Measurements from ENCODE around the gene TMEM242.

TMEM242 gene

DNA sequence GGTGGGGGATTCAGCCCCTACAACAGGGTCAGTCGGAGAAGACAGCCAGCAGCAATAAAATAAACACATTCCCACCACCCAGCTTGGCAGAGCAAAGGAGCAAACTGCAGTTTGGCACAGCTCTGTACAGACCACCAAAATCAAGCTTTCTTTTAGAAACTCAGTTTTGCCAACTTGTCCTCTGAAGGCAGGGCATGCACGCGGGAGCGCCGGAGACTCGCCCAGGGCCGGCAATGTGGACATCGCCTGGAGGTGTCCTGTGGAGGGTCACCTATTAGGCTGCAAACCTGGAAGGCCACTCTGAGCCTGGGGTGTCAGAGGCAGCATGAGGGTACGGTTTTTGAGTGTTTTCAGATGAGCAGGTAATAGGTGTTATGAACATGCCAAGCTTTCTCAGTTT is 34.7 kb downstream of the TMEM242 start:
- DNase-seq (ENCODE audit: low read depth in 2 of 2), result no peak

DNA sequence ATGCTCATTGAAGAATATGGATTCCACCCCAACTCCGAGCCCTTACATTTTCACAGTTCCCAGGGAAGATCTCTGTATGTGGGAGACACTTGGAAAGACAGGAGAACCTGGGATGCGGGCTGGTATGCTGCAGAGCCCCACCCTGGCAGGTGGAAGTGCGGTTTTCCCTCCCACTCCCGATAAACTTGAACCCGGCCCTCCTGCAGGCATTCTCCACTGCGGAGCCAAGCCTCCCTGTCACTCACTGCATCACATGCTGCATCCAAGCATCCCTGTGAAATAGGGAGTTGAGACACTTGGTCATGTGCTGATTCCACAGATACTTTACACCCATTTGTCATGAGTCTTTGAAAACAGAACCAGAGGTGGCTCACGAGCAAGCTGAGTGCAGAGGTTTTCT is 35.4 kb downstream of the TMEM242 start:
- DNase-seq (ENCODE audit: low read depth in 2 of 2), result no peak

DNA sequence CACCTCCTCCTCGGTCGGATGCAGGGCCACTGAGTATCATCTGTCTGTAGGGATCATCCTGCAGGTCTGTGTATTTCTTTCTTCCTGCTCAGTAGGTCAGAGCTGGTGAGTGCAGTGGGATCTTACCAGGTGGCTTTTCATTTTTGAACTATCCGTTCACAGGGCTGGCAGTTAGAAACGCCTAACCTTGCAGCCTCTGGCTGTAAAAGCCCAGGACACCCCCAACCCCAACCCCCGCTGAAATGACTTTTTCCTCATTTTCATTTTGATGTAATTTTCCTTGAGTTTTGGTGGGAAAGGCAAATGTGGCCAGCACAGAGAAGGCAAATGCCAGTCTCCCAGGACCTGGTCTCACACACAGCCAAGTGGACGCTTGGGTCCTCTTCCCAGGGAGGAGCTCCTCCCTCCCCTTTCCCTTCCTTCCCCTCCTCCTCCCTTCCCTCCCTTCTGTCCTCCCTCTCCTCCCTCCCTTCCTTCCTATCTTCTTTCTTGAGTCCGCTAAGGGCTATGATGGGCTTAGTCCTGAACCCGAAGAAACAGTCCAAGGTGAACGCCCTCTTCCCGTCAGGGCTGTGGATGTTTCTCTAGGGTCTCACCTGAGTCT is 36.0 kb downstream of the TMEM242 start:
- DNase-seq (ENCODE audit: low read depth in 2 of 2), result no peak

GRCh38 chr6:157285422-157285779 is 37.9 kb downstream of the TMEM242 start:
- no peak for DNase-seq (ENCODE audit: low read depth in 2 of 2)

GRCh38 chr6:157284738-157285421 is 38.4 kb downstream of the TMEM242 start:
- DNase-seq (ENCODE audit: low read depth in 2 of 2), result no peak

DNA sequence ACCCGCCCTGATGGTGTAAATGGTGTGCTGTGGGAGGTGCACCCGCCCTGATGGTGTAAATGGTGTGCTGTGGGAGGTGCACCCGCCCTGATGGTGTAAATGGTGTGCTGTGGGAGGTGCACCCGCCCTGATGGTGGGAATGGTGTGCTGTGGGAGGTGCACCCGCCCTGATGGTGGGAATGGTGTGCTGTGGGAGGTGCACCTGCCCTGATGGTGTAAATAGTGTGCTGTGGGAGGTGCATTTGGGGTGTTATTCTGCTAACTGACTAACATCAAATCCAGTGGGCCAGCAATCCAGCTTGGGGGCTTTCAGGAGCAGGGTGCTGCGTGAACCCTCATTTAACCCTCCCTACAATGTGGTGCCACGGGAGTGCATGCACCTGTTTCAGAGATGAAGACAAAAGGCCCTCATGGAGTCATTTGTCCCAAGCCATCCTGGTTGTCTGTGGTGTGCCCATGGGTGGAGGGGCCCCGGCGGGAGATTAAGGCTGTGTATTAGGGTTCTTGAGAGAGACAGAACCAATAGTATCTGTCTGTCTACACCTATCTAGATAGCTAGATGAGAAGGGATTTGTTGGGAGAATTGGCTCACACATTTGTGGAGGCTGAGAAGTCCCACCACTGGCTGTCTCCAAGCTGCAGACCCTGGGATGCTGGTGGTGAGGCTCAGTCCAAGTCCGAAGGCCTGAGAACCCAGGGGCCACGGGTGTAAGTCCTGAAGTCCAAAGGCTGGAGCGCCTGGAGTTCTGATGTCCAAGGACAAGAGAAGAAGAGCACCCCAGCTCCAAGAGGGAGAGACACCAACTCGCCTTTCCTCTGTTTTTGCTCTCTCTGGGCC is 39.2 kb downstream of the TMEM242 start:
- no peak for DNase-seq (ENCODE audit: low read depth in 2 of 2)

DNA sequence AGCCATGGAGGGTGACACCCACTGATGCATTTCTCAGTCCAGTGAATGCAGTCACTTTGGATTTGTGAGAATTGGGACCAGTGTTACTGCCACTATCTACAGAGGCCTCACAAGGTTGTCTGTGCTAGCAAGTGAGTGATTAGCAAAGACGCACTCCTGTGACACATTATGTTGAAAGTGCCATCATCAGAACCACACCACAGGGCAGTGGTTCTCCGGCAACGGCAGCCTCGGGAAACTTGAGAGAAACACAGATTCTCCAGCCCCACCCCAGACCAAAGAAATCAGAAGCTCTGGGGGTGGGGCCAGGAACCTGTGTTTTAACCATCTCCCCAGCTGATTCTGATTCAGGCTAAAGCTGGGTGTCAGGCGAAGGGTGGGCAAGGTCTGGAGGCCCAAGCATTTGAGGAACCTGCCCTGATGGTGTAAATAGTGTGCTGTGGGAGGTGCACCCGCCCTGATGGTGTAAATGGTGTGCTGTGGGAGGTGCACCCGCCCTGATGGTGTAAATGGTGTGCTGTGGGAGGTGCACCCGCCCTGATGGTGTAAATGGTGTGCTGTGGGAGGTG is 39.9 kb downstream of the TMEM242 start:
- no peak for DNase-seq (ENCODE audit: low read depth in 2 of 2)

GRCh38 chr6:157282284-157282683 is 41.0 kb downstream of the TMEM242 start:
- no peak for DNase-seq (ENCODE audit: low read depth in 2 of 2)

- no peak for DNase-seq (ENCODE audit: low read depth in 2 of 2)
Measured at GRCh38 chr6:157281570-157281969, 41.7 kb downstream of the TMEM242 start.

- no peak for DNase-seq (ENCODE audit: low read depth in 2 of 2)
Measured at GRCh38 chr6:157280947-157281346, 42.4 kb downstream of the TMEM242 start.

DNA sequence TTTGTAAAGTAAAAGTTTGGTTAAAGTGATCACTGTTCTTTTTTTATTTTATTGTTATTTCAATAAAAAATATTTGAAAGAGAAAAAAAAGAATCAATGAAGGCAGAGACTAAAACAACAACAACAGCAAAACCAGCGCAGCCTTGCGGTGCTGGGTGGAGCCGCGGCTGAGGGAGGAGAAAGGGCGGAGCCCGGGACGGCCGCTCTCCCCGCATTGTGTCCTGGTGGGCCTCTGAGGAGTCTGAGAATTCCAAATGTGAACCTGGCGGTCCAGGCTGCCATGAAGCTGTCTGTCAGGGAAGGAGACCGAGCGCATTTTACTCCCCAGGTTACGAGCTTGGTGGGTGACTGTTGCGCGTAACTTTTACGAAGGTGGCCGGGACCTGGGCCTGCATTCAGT is 43.2 kb downstream of the TMEM242 start:
- DNase-seq (ENCODE audit: low read depth in 2 of 2), result no peak

GRCh38 chr6:157278171-157278570 is 45.1 kb downstream of the TMEM242 start:
- DNase-seq (ENCODE audit: low read depth in 2 of 2), result no peak

DNA sequence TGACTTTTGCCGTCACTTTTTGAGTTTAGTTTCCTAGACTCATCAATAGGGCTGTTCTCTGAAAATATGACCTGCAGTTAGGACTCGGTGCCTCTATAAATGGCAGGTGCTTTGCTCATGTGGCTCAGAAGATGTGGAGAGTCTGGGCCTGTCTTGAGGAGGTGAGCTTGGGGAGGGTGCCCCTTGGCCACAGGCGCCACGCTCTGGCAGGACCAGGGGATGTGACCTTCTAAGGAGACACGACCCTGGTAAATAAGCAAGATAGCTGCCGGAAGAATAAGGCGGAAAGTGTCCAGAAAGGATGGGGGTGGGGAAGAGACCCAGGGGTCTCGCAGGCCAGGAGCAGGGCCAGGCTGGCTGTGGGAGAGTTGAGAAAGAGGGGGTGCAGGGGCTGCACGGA is 46.6 kb downstream of the TMEM242 start:
- no peak for DNase-seq (ENCODE audit: low read depth in 2 of 2)

- DNase-seq (ENCODE audit: low read depth in 2 of 2), result no peak
Measured at GRCh38 chr6:157276134-157276532, 47.2 kb downstream of the TMEM242 start.

DNA sequence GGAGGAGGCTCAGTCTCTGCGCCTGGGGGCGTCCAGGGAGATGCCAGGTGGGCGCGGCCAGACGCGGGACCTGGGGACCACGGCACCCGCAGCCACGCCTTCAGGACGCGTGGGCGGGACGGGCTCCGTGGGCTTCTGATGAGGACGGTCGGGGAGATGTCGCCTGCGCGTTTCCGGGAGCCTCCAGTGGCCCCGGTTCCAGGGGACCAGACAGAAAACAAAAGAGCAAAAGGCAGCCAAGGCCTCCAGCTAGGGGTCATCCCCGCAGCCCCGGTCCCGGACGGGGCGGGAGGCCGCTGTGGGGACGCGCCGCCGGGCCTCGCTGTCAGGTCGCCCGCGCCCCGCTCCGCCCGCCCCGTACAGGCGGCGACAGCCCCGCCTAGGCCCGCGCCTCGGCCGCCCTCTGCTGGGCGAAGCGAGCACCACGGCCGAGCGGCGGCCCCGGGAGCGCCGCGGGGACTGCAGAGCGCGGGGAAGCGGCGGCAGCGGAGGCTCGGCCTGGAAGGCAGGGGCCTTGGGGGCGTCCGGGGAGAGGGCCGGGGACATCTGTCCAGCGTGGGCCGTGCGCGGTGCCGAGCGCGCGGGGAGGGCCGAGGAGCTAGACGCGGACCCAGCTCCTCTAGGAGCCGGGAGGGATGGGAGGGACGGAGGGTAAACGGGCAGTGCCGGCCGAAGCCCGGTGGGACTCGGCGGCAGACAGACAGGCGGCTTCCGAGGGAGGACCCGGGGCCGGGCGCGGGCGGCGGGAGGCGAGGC is 48.7 kb downstream of the TMEM242 start:
- peak; percentile 66 to 67 for DNase-seq (ENCODE audit: low read depth in 2 of 2)

DNA sequence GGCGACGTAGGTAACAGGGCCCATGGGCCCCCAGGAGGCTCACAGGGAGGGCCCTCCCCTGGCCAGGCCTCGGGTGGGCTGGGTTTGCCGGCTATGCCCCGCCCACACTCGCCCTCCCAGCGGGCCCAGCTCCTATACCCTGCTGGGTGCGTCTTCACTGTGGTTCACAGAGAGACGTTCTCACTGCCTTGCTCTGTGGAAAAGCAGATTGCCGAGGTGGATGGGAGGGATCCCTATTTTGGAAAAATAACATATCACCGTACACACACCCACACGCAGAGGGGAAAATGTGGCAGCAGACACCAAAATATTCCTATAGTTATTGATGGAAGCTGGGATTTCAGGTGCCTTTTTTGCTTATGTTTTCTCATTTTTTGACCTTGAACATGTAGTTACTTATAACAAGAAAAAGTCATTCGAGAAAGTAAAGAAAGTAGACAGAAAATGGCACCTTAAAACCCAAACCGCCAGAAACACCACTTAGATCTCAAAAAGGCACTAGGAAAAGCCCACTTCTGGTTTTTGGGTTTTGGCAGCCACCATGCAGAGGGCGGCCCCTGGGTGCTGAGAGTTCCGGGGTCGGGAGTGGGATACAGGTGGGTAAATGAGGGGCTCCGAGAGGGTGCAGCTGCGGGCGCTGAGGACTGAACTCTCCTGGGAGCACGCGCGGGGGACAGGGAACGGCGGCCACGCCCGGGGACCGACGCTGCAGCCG is 49.4 kb downstream of the TMEM242 start:
- DNase-seq (ENCODE audit: low read depth in 2 of 2), result peak; percentile 51 to 55

DNA sequence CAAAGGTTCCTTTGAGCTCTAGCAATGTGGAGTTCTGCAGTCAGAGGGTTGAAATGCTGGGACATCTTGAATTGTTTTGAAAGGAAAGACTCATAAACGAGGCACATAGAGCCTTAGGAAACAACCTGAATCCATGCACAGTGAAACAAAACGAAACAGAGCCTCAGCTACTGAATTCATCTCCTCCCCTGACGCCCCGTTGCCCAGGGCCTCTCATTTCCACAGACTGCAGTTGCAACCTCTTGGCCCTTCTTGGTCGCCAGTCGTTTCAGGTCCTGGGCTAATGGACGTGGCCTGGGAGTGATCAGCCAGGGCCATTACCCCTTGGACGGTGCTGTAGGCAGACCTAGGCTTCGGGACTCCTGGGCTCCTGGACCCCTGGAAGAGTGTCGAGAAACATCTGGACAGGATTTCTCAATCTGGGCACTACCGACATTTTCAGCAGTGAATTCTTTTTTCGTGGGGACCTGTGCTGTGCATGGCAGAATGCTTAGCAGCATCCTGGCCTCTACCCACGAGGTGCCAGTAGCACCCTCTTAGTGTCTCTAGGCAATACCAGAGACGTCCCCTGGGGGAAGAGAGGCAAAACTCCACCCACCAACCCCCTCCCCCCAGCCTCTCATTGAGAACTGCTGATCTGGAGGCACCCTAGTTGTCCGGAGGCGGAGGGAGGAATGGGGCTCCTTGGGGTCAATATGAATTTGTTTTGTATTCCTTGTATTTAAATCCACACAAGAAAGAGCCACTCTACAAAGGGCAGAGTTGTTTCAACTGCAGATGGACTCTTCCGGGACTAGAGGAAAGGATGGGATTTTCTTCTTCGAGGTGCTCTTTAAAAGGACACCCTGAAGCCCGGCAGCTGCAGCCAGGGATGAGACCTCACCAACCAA is 50.2 kb downstream of the TMEM242 start:
- no peak for DNase-seq (ENCODE audit: low read depth in 2 of 2)

DNA sequence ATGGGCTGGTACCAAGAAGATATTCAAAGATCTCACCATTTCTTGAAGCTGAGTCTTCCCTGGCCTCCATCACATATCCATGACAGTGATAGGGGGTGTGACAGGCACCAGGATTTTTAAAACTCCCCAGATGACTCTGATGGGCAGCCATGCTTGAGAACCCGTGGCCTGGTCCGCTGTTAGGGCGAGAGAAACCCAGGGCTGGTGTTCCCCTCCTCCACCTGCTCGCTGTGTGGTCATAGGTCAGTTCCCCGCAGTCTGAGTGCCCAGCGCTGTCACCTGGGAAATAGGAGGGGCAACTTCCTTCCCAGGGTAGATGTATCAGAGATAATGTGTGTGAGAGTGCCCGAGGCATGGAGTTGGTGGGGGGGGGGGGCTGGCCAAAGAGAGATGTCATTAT is 50.9 kb downstream of the TMEM242 start:
- DNase-seq (ENCODE audit: low read depth in 2 of 2), result no peak

DNA sequence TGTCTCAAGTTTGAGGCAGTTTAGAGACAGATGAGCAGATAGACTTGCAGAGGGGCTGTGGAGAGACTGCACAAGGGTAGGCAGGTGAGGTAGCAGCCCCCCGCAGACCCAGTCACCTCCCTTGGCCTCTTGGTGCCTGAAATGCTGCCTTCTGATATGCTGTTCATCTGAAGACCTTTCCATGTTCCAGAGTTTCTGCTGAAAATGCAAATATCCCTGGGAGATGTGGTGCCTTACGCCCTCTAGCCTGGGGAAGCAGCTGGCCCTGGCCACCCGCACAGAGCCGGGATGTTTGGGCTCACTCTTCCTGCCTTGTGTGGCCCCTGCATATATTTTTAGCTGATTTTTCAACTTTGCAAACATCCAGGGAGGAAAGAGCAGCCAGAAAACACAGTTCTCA is 51.4 kb downstream of the TMEM242 start:
- no peak for DNase-seq (ENCODE audit: low read depth in 2 of 2)

- DNase-seq (ENCODE audit: low read depth in 2 of 2), result no peak
Measured at GRCh38 chr6:157271441-157271840, 51.9 kb downstream of the TMEM242 start.

All from activated CD4-positive, alpha-beta T cell treated with anti-CD3 and anti-CD28 coated beads for 24 hours (primary cell).